IMR-90 (cell line): ENCODE measurements around the gene TWSG1. TPM values are rescaled to one million over a fixed set of nuclear protein-coding genes. Genes with fewer than 3 reads are reported as not detected.

ENCODE experiments used
- ATAC-seq: fragments of 200-7000 bp; cut with Tn5 transposase; 2 replicates; pipeline ENCODE4 v1.9.1; 2020; ENCODE audit warnings: low read depth, mild to moderate bottlenecking, moderate library complexity
- BruUV-seq: library from RNA; stranded (reverse); fragments of 400-500 nt; replicated peaks from 2 replicates; lab custom pipeline; 2021; lab: Mats Ljungman, UMichigan
- CTCF ChIA-PET: fragments of 300-600 bp; formaldehyde crosslinking; extraction: SDS; loops from one replicate; lab custom pipeline; 2021; ENCODE audit warnings: antibody characterized with exemption; lab: Yijun Ruan, JAX
- POLR2A ChIA-PET: fragments of 300-600 bp; sonication (Branson Sonifier 250); formaldehyde crosslinking; loops from one replicate; lab custom pipeline; 2022; ENCODE audit warnings: antibody characterized with exemption; ENCODE audit not compliant: unreplicated experiment; lab: Charles Lee
- DNase-seq: peaks from one replicate; pipeline ENCODE4 v3.0.0; 2013
- H2AFZ ChIP-seq: replicated peaks from 2 replicates; pipeline ENCODE3; 2013; ENCODE audit warnings: low read length, mild to moderate bottlenecking; ENCODE audit not compliant: poor library complexity
- H2AK5ac ChIP-seq: 2 replicates; pipeline ENCODE4 v1.6.1; 2013; ENCODE audit warnings: low read depth, low read length, inconsistent platforms
- H2AK9ac ChIP-seq: replicated peaks from 2 replicates; pipeline ENCODE3; 2013; ENCODE audit warnings: mild to moderate bottlenecking, low read depth, low read length, moderate library complexity; ENCODE audit not compliant: poor library complexity
- H2BK120ac ChIP-seq: 2 replicates; pipeline ENCODE4 v1.6.1; 2013; ENCODE audit warnings: low read depth, low read length, inconsistent platforms
- H2BK15ac ChIP-seq: 3 replicates; pipeline ENCODE4 v1.6.1; 2013; ENCODE audit warnings: low read depth, low read length, inconsistent platforms
- H2BK20ac ChIP-seq: 2 replicates; pipeline ENCODE4 v1.6.1; 2013; ENCODE audit warnings: low read depth, mild to moderate bottlenecking, inconsistent platforms, low read length, moderate library complexity
- H2BK5ac ChIP-seq: 2 replicates; pipeline ENCODE4 v1.6.1; 2013; ENCODE audit warnings: mild to moderate bottlenecking, low read depth, low read length, inconsistent platforms; ENCODE audit not compliant: poor library complexity, severe bottlenecking
- H3K14ac ChIP-seq: replicated peaks from 2 replicates; pipeline ENCODE4 v1.6.1; 2013; ENCODE audit warnings: low read depth, low read length, inconsistent platforms
- H3K18ac ChIP-seq: 2 replicates; pipeline ENCODE4 v1.6.1; 2013; ENCODE audit warnings: low read depth, low read length, control low read depth
- H3K23ac ChIP-seq: 2 replicates; pipeline ENCODE4 v1.6.1; 2013; ENCODE audit warnings: low read depth, low read length, inconsistent platforms
- H3K27ac ChIP-seq: 2 replicates; pipeline ENCODE4 v1.5.1; 2013; ENCODE audit warnings: mild to moderate bottlenecking, control low read depth, low read length; ENCODE audit not compliant: insufficient read depth
- H3K27me3 ChIP-seq: 2 replicates; pipeline ENCODE4 v1.6.1; 2013; ENCODE audit warnings: low read length; ENCODE audit not compliant: control insufficient read depth, insufficient read depth
- H3K36me3 ChIP-seq: 2 replicates; pipeline ENCODE4 v1.6.1; 2013; ENCODE audit warnings: low read length, mixed read lengths; ENCODE audit not compliant: control insufficient read depth, insufficient read depth
- H3K4ac ChIP-seq: 2 replicates; pipeline ENCODE4 v1.6.1; 2013; ENCODE audit warnings: low read depth, low read length, inconsistent platforms
- H3K4me1 ChIP-seq: 2 replicates; pipeline ENCODE4 v1.6.1; 2013; ENCODE audit warnings: low read length, mixed read lengths; ENCODE audit not compliant: control insufficient read depth, insufficient read depth
- H3K4me2 ChIP-seq: 2 replicates; pipeline ENCODE4 v1.6.1; 2013; ENCODE audit warnings: low read depth, mild to moderate bottlenecking, control low read depth, low read length, moderate library complexity
- H3K4me3 ChIP-seq: 2 replicates; pipeline ENCODE4 v1.5.1; 2013; ENCODE audit warnings: low read depth, mild to moderate bottlenecking, control low read depth, low read length, moderate library complexity; ENCODE audit not compliant: insufficient read depth
- H3K56ac ChIP-seq: 2 replicates; pipeline ENCODE4 v1.6.1; 2013; ENCODE audit warnings: low read length, inconsistent platforms; ENCODE audit not compliant: insufficient read depth; ENCODE audit errors: extremely low read depth
- H3K79me1 ChIP-seq, 2 experiments: 2 replicates each; pipeline ENCODE4 v1.6.1; 2013; ENCODE audit warnings: low read length in 2 of 2, inconsistent platforms in 1 of 2, low read depth in 1 of 2
- H3K9ac ChIP-seq: 2 replicates; pipeline ENCODE4 v1.6.1; 2013; ENCODE audit warnings: low read depth, low read length, control low read depth
- H3K9me1 ChIP-seq: 2 replicates; pipeline ENCODE4 v1.6.1; 2013; ENCODE audit warnings: low read length, inconsistent platforms; ENCODE audit not compliant: insufficient read depth
- H3K9me3 ChIP-seq: 2 replicates; pipeline ENCODE4 v1.6.1; 2013; ENCODE audit warnings: low read length; ENCODE audit not compliant: control insufficient read depth, insufficient read depth
- H4K20me1 ChIP-seq: 2 replicates; pipeline ENCODE4 v1.6.1; 2013; ENCODE audit warnings: low read length, inconsistent platforms; ENCODE audit not compliant: insufficient read depth
- H4K5ac ChIP-seq: 2 replicates; pipeline ENCODE4 v1.6.1; 2013; ENCODE audit warnings: mild to moderate bottlenecking, low read depth, low read length, control low read depth
- H4K8ac ChIP-seq, 2 experiments: 2 replicates each; pipeline ENCODE4 v1.6.1; 2013; ENCODE audit warnings: low read depth in 2 of 2, low read length in 2 of 2, control low read depth in 1 of 2, inconsistent platforms in 1 of 2
- H4K91ac ChIP-seq: 2 replicates; pipeline ENCODE4 v1.6.1; 2013; ENCODE audit warnings: low read depth, low read length, inconsistent platforms; ENCODE audit not compliant: insufficient read depth
- MAZ ChIP-seq: IDR thresholded peaks from 2 replicates; pipeline ENCODE4 v1.6.1; 2012; ENCODE audit warnings: low read depth, mild to moderate bottlenecking, low read length, improper control_type of control experiment, moderate library complexity, borderline replicate concordance
- RAD21 ChIP-seq: IDR thresholded peaks from 2 replicates; pipeline ENCODE4 v1.6.1; 2012; ENCODE audit warnings: low read length, improper control_type of control experiment
- SMC3 ChIP-seq: fragments of 150-350 bp; IDR thresholded peaks from 2 replicates; pipeline ENCODE4 v1.6.1; 2016; ENCODE audit warnings: low read depth, mild to moderate bottlenecking, antibody characterized with exemption, low read length, moderate library complexity
- WGBS, 2 experiments: methylation state at CpG; one replicate each; pipeline versions ENCODE4 v1.1.5 to v1.1.7; 2013; ENCODE audit warnings: missing lambda C conversion rate in 2 of 2; ENCODE audit not compliant: insufficient read length in 1 of 2; ENCODE audit errors: extremely low coverage in 2 of 2; 5-methylcytosine and 5-hydroxymethylcytosine counted together
- dilution Hi-C: fragments of 300-500 bp; cut with HindIII; formaldehyde crosslinking; loops from one replicate; pipeline ENCODE4 v1.14.3; 2018; ENCODE audit warnings: low sequenced_read_pairs; ENCODE audit not compliant: unreplicated experiment
- in situ Hi-C: fragments of 300-500 bp; cut with MboI; formaldehyde crosslinking; loops from 3 replicates; pipeline ENCODE4 v1.14.3; 2019; ENCODE audit warnings: low sequenced_read_pairs, inconsistent platforms, mixed read lengths
- intact Hi-C: fragments of 100-400 bp; cut with micrococcal nuclease; formaldehyde crosslinking; loops from 2 replicates; pipeline ENCODE4 v1.10.0; 2022
- polyA plus RNA-seq, 3 experiments: library from polyadenylated mRNA; depleted of rRNA; stranded (reverse); fragments of >200 nt; gene quantifications; 2 replicates each; pipeline ENCODE4 v1.2.3, GENCODE V29; 2012; ENCODE audit warnings: low replicate concordance in 1 of 3
- total RNA-seq: library from RNA; depleted of rRNA; stranded (reverse); fragments of >200 nt; gene quantifications from 2 replicates; pipeline ENCODE4 v1.2.3, GENCODE V29; 2012
- TF ChIP-seq, protein P1 (sequence below): fragments of 150-350 bp; IDR thresholded peaks from 2 replicates; pipeline ENCODE4 v1.6.1; 2016; ENCODE audit warnings: low read depth, mild to moderate bottlenecking, low read length, moderate library complexity, borderline replicate concordance

Gene TWSG1
- total and polyA plus RNA-seq, 2 of the 4 experiments (the other 2 are of a cell fraction), result 80.4 to 115 TPM

- Histone ChIP-seq H2AK5ac (no peak overlapping the region), H3K36me3 (peaks cover 18% of the 10 kb centered on the region), H3K56ac (no peak overlapping the region), H3K4me2 (no peak overlapping the region), H3K23ac (no peak overlapping the region), H4K91ac (no peak overlapping the region), H3K9ac (no peak overlapping the region), H3K79me1 (peaks cover 18 to 62% of the 10 kb centered on the region in 2 experiments), H2AFZ (no peak overlapping the region), H3K27me3 (no peaks in the 10 kb centered on the region), H2BK20ac (no peak overlapping the region), H3K14ac (no peak overlapping the region), H3K27ac (no peak overlapping the region), H3K4me3 (no peak overlapping the region), H2BK120ac (no peak overlapping the region), H2BK15ac (no peak overlapping the region), H4K20me1 (peaks cover 38% of the 10 kb centered on the region), H4K5ac (no peak overlapping the region), H3K18ac (no peak overlapping the region), H4K8ac (no peak overlapping the region), H2BK5ac (peak overlapping the region; percentile 46), H3K9me3 (no peaks in the 10 kb centered on the region), H3K4me1 (peaks cover 11% of the 10 kb centered on the region), H3K9me1 (no peaks in the 10 kb centered on the region; the same call in 1 of the 2 replicates), H2AK9ac (no peak overlapping the region), H3K4ac (no peak overlapping the region)
- no CpG with 5 or more reads among the region's 2 CpGs for WGBS, 2 experiments
- POLR2A ChIA-PET, result no interaction called here
- dilution Hi-C loops, result no loop called here
- TF ChIP-seq MAZ (no peak), RAD21 (no peak), SMC3 (no peak)
- TF ChIP-seq, protein P1, sequence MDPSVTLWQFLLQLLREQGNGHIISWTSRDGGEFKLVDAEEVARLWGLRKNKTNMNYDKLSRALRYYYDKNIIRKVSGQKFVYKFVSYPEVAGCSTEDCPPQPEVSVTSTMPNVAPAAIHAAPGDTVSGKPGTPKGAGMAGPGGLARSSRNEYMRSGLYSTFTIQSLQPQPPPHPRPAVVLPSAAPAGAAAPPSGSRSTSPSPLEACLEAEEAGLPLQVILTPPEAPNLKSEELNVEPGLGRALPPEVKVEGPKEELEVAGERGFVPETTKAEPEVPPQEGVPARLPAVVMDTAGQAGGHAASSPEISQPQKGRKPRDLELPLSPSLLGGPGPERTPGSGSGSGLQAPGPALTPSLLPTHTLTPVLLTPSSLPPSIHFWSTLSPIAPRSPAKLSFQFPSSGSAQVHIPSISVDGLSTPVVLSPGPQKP, result no peak
- intact Hi-C loops, result loop anchor here (5.0 kb wide), 1 partner anchor 131 kb away; the partner anchor contains the start of gene RALBP1
- no peak for ATAC-seq
- no peak for DNase-seq
- in situ Hi-C loops, result no loop called here
- BruUV-seq, result no TSS peak
- CTCF ChIA-PET, result no interaction called here
Measured at GRCh38 chr18:9346775-9347174, 12.2 kb downstream of the TWSG1 start.
